ENCODE data around the gene CNR1. TPM values are rescaled to one million over a fixed set of nuclear protein-coding genes. Genes with fewer than 3 reads are reported as not detected.
"Not testable (repeated sequence)": the region's sequence is repeated elsewhere in the genome, so short reads cannot be mapped to it uniquely, and the experiment has no call there.

Gene CNR1
- total RNA-seq, 1 experiment from 2014 or later = 0.13 TPM

GRCh38 chr6:88209301-88209700 lies 43.2 kb upstream of the CNR1 start:
- ChIA-PET CTCF (no interaction called here), POLR2A (no interaction called here)
- no TSS peak for BruUV-seq (replicated peaks)
- ATAC-seq = no peak
- intact Hi-C loops (cut with micrococcal nuclease; ENCODE audit: unreplicated experiment) = no loop called here
- H3K9me3 ChIP-seq (ENCODE audit: control insufficient read depth, insufficient read depth, low read depth, low read length) = no peaks in the 10 kb centered on the region
- no peaks in the 10 kb centered on the region for H3K36me3 ChIP-seq (ENCODE audit: control insufficient read depth, insufficient read depth, low read length)
- no peaks in the 10 kb centered on the region for H3K4me1 ChIP-seq (ENCODE audit: control insufficient read depth, insufficient read depth, low read length)
- no peak for DNase-seq (ENCODE audit: low read depth, low spot score)
- H3K27me3 ChIP-seq (ENCODE audit: control insufficient read depth, insufficient read depth, low read length) = no peaks in the 10 kb centered on the region
- in situ Hi-C loops (cut with HindIII; ENCODE audit: low pct_unique_long_range_greater_than_20kb, low sequenced_read_pairs) = no loop called here
- TF ChIP-seq TCF7L2 (IDR thresholded peaks at IDR 0.05; ENCODE audit: low read depth, low read length) = no peak
- TF ChIP-seq REST (IDR thresholded peaks at IDR 0.05; ENCODE audit: insufficient read depth in 1 of 2, low read depth in 2 of 2, low read length in 1 of 2) = no peak
- TF ChIP-seq SIN3A (IDR thresholded peaks at IDR 0.05; ENCODE audit: borderline replicate concordance, insufficient read depth, low read depth, low read length) = no peak
- no peak for TF ChIP-seq POLR2AphosphoS5 (IDR thresholded peaks at IDR 0.05; ENCODE audit: low read depth, low read length)
- TF ChIP-seq, protein P1, sequence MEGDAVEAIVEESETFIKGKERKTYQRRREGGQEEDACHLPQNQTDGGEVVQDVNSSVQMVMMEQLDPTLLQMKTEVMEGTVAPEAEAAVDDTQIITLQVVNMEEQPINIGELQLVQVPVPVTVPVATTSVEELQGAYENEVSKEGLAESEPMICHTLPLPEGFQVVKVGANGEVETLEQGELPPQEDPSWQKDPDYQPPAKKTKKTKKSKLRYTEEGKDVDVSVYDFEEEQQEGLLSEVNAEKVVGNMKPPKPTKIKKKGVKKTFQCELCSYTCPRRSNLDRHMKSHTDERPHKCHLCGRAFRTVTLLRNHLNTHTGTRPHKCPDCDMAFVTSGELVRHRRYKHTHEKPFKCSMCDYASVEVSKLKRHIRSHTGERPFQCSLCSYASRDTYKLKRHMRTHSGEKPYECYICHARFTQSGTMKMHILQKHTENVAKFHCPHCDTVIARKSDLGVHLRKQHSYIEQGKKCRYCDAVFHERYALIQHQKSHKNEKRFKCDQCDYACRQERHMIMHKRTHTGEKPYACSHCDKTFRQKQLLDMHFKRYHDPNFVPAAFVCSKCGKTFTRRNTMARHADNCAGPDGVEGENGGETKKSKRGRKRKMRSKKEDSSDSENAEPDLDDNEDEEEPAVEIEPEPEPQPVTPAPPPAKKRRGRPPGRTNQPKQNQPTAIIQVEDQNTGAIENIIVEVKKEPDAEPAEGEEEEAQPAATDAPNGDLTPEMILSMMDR (IDR thresholded peaks at IDR 0.05) = no peak
- H3K27ac ChIP-seq (ENCODE audit: low read length) = no peak overlapping the region
- no peak overlapping the region for H3K4me3 ChIP-seq (ENCODE audit: low read depth in 2 of 2, low read length in 2 of 2)

DNA sequence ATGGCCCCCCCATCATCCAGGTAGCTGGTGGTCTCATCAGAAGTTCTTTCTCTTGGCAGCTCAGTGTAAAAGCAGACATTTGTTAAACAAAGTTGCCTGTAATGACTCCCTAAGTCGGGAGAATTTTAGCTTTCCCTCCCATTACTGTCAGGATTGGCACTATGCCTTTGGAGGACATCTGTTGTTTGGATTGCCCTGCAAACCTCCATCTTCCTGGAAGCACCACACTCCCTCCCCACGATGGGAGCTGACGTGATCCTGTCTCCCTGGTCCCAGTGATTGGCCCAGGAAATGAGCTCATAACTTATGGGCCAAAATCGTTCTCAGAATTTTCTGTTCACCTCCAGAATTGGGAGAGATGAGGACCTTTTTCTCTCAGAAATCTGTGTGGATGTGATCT lies 42.6 kb upstream of the CNR1 start:
- intact Hi-C loops (cut with micrococcal nuclease; ENCODE audit: unreplicated experiment) = no loop called here
- Histone ChIP-seq H3K4me1 (ENCODE audit: control insufficient read depth, insufficient read depth, low read length) (no peaks in the 10 kb centered on the region), H3K4me3 (ENCODE audit: low read depth in 2 of 2, low read length in 2 of 2) (no peak overlapping the region), H3K9me3 (ENCODE audit: control insufficient read depth, insufficient read depth, low read depth, low read length) (no peaks in the 10 kb centered on the region), H3K27me3 (ENCODE audit: control insufficient read depth, insufficient read depth, low read length) (no peaks in the 10 kb centered on the region), H3K27ac (ENCODE audit: low read length) (no peak overlapping the region), H3K36me3 (ENCODE audit: control insufficient read depth, insufficient read depth, low read length) (no peaks in the 10 kb centered on the region)
- DNase-seq (ENCODE audit: low read depth, low spot score) (no peak), ATAC-seq (no peak)
- no TSS peak for BruUV-seq (replicated peaks)
- CTCF ChIA-PET = no interaction called here
- TF ChIP-seq REST (IDR thresholded peaks at IDR 0.05; ENCODE audit: insufficient read depth in 1 of 2, low read depth in 2 of 2, low read length in 1 of 2) (no peak), POLR2AphosphoS5 (IDR thresholded peaks at IDR 0.05; ENCODE audit: low read depth, low read length) (no peak)
- POLR2A ChIA-PET = no interaction called here
- in situ Hi-C loops (cut with HindIII; ENCODE audit: low pct_unique_long_range_greater_than_20kb, low sequenced_read_pairs) = no loop called here

DNA sequence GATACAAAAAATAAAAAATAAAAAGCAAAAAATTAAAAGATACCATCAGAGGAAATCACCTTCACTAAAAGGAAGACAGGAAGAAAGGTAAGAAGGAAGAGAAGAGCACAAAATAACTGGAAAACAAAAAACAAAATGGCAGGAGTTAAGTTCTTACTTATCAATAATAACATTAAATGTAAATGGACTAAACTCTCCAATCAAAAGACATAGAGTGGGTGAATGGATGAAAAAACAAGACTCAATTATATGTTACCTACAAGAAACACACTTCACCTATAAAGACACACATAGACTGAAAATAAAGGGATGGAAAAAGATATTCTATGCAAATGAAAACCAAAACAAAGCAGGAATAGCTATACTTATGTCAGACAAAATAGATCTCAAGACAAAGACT lies 35.6 kb upstream of the CNR1 start:
- BruUV-seq (replicated peaks); intact Hi-C loops (cut with micrococcal nuclease; ENCODE audit: unreplicated experiment); H3K4me1 ChIP-seq (ENCODE audit: control insufficient read depth, insufficient read depth, low read length); CTCF ChIA-PET; in situ Hi-C loops (cut with HindIII; ENCODE audit: low pct_unique_long_range_greater_than_20kb, low sequenced_read_pairs); H3K4me3 ChIP-seq (ENCODE audit: low read depth in 2 of 2, low read length in 2 of 2); H3K27me3 ChIP-seq (ENCODE audit: control insufficient read depth, insufficient read depth, low read length); H3K36me3 ChIP-seq (ENCODE audit: control insufficient read depth, insufficient read depth, low read length); POLR2A ChIA-PET; H3K27ac ChIP-seq (ENCODE audit: low read length); DNase-seq (ENCODE audit: low read depth, low spot score); ATAC-seq; H3K9me3 ChIP-seq (ENCODE audit: control insufficient read depth, insufficient read depth, low read depth, low read length): not testable (repeated sequence)
